AG09309 (cell line): ENCODE data around the gene COL9A3.

Experiments
- DNase-seq: peaks from one replicate; pipeline ENCODE4 v3.0.0-alpha.2; 2010; ENCODE audit warnings: low read depth
- H3K4me3 ChIP-seq: 2 replicates; pipeline ENCODE4 v1.5.1; 2011; ENCODE audit warnings: mild to moderate bottlenecking, low read depth, low read length, moderate library complexity; ENCODE audit not compliant: control insufficient read depth
- CTCF ChIP-seq: IDR thresholded peaks from 2 replicates; pipeline ENCODE4 v1.5.1; 2011; ENCODE audit warnings: mild to moderate bottlenecking, low read depth, low read length, inconsistent platforms; ENCODE audit not compliant: insufficient read depth, control insufficient read depth; ENCODE audit errors: missing control alignments

The COL9A3 gene

GRCh38 chr20:62822788-62823651, 6.2 kb downstream of the COL9A3 start:
- peak; percentile 27 for TF ChIP-seq CTCF
- H3K4me3 ChIP-seq, result no peak overlapping the region
- DNase-seq, result no peak

DNA sequence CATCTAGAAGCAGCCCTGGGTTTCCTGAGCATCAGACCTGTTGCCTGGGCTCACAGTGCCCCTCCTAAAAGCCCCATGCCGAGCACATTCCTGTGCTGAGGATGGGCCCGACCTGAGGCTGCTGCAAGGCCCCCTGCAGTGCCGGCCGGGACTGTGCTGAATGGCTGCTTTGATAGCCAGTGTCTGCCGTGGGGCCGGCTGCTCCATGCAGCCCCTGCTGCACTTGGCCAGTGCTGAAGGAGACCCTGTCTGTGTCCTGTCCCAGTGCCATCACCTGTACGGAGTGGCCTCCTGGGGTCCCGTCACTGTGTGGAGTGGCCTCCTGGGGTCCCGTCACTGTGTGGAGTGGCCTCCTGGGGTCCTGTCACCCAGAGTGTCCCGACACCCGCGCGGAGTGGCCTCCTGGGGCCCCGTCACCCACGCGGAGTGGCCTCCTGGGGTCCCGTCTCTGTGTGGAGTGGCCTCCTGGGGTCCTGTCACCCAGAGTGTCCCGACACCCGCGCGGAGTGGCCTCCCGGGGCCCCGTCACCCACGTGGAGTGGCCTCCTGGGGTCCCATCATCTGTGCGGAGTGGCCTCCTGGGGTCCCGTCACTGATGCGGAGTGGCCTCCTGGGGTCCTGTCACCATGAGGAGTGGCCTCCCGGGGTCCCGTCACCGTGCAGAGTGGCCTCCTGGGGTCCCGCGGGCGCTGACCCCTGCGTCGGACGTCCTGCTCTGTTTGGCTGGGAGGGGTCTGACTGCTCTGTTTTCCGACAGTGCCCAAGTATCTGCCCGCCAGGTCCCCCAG, 7.0 kb downstream of the COL9A3 start:
- TF ChIP-seq CTCF, result no peak
- H3K4me3 ChIP-seq, result no peak overlapping the region
- no peak for DNase-seq

DNA sequence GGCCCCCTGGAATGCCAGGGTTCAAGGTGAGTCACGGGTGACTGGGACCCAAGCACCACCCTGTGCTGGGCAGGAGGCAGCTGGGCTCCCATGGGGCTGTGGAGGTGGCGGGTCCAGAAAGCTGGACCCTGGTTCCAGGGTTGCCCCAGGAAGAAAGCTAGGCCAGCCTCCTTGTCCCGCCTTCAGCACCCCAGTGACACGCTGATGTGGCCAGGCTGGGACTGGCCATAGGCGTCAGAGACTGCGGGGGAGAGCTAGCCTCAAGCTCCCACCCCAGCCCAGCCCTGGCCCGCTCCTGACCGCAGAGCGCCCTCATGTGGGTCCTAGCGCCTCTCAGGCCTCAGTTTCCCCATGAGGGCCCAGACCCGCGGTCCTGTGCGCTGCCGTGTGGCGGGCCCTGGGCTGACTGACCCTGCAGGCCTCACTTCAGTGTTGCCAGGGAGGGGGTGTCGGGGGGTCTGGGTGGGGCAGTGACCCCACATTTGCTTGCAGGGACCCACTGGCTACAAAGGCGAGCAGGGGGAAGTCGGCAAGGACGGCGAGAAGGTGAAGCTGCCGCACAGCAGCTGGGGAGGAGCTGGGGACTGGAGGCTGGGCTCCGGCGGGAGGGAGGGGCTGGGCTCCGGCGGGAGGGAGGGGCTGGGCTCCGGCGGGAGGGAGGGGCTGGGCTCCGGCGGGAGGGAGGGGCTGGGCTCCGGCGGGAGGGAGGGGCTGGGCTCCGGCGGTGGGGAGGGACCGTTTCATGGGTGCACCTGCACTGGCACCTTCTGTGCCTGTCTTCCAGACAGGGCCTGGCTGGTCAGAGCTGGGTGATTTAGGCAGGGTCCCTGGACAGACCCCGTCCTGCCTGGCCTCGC, 7.9 kb downstream of the COL9A3 start:
- DNase-seq, result no peak
- no peak overlapping the region for H3K4me3 ChIP-seq

DNA sequence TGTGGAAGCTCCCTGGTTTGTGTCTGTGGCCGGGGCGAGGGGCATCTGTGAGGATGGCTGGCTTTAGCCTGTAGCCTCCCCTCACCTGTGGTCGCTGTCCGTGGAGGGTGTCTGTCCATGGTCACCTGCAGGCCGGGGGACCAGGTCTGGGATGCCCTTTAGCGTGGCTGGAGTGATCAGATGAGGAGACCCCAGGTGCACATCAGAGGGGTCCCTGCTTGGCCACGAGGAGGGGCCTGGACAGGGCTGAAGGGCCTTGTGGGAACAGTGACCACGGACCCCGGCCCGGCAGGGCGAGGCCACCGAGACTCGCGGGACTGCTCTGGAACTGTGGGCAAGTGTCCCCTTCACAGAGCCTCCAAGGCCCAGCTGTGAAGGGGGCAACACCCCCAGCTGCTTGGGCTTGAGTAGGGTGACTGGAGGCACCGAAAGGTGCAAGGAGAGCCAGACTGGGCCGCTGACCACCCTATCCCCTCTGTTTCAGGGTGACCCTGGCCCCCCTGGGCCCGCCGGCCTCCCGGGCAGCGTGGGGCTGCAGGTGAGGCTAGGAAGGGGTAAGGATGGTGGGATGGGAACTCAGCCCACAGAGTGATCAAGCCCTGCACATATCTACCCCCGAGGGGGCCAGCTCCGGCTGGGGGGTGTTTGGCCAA, 8.6 kb downstream of the COL9A3 start:
- DNase-seq, result no peak
- TF ChIP-seq CTCF, result no peak
- no peak overlapping the region for H3K4me3 ChIP-seq

More for the DNA sequence above, 7.9 kb downstream of the COL9A3 start:
- TF ChIP-seq CTCF, result no peak

DNA sequence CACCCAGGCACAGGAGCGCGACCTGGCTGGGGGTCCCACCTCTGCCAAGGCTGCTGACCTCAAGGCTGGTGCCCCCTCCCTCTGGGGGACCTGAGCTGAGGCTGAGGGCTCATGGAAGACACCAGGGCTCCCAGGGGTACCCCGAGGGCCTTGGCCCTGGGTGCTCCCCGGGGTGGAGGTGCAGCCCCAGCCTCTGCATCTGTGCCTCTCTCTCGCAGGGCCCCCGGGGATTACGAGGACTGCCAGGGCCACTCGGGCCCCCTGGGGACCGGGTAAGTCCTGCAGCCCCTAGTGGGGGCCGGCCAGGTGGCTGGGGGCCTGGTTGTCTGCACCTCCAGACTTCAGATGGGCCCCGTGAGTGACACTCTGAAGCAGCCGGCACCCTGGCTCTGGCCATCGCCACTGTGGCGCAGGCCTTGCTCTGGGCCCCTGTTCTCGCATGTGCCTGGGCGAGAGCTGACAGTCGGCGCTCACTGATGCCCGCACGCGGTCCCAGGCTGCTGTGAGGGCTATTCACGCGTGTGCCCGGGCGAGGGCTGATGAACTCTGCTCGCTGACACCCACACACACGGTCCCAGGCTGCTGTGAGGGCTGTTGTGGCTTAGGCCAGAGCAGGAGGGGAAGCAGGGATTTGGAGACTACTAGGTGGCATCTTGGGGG, 9.3 kb downstream of the COL9A3 start:
- DNase-seq, result no peak
- TF ChIP-seq CTCF, result no peak
- H3K4me3 ChIP-seq, result no peak overlapping the region
